Hepatic stellate cell (primary cell): ENCODE data around the gene OR10V1.
A peak's percentile ranks its signal among the peaks of the same experiment; 100 is the strongest.

Source experiments
- DNase-seq: peaks from one replicate; pipeline ENCODE4 v3.0.0; 2011; ENCODE audit warnings: low spot score

OR10V1 gene, protein sequence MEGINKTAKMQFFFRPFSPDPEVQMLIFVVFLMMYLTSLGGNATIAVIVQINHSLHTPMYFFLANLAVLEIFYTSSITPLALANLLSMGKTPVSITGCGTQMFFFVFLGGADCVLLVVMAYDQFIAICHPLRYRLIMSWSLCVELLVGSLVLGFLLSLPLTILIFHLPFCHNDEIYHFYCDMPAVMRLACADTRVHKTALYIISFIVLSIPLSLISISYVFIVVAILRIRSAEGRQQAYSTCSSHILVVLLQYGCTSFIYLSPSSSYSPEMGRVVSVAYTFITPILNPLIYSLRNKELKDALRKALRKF

DNA sequence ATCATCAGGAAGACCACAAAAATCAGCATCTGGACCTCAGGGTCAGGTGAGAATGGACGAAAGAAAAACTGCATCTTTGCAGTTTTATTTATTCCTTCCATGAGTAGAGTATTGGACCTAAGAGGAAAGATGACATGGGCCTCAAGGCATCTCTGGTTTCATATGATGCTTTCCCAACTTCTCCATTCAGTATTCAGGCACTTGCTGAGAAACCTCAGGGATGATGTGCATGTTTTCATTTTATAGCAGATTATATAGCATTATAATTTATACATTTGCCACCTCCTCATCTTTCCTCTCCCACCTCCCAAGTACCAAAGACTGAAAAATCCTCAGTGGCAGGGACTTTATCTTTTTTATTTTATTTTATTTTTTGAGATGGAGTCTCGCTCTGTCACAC is at the start of gene OR10V1:
Gene OR10V1 (minus strand): TSS at position 101 of the 400 bp plus-strand sequence. CDS start 0 bp downstream, at position 101.
- DNase-seq = no peak

DNA sequence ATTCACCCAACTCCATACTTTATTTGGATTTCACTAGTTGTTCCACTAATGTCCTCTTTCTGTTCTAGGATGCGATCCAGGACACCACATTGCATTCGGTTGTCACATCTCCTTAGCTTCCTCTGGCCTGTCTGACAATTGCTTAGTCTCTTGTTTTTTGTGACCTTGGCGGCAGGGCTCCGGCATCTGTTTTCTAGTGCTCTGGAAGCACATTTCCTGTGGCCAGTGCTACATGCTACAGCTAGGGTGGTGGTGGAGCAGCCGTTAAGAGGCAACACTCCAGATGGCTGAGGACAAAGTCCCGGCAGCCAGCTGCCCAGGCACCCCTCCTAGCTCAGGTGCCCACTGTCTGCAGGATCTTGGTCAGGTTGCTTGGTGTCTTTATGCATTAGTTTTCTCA is 48.3 kb upstream of the OR10V1 start:
- DNase-seq = no peak

- DNase-seq = no peak
These were observed 47.1 kb upstream of the OR10V1 start for GRCh38 chr11:59760771-59761170.

DNA sequence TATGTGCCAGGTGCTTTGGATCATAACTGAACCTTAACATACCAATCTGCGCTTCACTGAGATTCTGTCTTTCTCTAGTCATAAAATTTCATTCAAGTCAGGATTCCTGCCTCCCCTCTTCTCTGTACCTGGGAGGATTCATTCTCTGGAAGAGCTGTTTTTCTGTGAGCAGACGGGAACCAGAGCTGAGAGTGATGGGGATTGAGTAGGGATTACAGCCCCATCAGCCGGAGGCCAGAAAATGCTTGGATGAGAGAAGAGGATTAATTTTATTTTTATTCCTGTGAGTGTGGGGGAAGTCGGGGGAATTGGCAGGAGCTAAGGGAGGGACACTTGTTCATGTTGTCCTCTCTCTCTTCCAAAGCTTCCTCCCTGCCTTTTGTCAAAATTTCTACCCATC is 46.3 kb upstream of the OR10V1 start:
- no peak for DNase-seq

DNA sequence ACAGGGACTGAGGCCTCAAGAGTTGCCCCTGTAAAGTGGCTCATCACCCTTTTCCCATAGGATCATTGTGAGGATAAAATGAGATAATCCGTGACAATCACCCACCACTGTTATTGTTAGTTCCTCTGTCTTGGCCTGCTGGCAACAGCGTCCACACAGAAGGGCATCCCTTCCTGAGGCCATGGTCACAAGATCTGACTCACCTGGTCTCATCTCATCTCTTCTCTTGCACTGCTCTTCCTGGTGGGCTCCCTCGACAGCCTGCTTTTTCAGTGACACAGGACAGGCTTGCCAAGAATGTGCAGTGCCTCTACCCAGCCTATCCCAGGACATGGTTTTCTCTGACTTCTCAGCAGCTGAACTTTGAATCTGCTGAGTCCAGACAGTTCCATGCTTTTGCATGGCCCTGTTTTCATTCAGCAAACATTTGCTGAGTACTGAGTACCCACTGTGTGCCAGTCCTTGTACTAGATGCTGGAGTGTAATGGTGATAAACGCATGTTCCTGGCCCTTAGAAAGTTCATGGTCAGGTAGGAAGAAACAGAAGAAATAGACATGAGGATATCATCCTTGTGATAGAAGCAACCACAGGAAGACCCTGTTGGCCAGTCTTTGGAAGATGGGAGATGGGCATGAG is 44.9 kb upstream of the OR10V1 start:
- DNase-seq = no peak

GRCh38 chr11:59756845-59757244 is 43.2 kb upstream of the OR10V1 start:
- DNase-seq = no peak

DNA sequence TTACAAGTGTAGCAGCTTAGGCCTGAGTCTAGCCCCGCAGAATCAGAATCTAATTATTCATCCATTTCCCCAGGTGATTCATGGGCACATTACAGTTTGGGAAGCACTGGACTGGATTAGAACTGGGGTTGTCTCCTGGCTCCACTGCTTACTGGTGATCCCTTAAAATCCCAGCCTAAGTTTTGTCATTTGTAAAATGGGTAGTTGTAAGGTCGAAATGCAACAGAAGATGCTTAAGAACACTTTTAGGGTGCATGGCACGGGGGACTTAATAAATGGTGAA is 42.9 kb upstream of the OR10V1 start:
- DNase-seq = no peak

- peak; percentile 82 for DNase-seq
These were observed 42.3 kb upstream of the OR10V1 start for GRCh38 chr11:59755701-59756557.

DNA sequence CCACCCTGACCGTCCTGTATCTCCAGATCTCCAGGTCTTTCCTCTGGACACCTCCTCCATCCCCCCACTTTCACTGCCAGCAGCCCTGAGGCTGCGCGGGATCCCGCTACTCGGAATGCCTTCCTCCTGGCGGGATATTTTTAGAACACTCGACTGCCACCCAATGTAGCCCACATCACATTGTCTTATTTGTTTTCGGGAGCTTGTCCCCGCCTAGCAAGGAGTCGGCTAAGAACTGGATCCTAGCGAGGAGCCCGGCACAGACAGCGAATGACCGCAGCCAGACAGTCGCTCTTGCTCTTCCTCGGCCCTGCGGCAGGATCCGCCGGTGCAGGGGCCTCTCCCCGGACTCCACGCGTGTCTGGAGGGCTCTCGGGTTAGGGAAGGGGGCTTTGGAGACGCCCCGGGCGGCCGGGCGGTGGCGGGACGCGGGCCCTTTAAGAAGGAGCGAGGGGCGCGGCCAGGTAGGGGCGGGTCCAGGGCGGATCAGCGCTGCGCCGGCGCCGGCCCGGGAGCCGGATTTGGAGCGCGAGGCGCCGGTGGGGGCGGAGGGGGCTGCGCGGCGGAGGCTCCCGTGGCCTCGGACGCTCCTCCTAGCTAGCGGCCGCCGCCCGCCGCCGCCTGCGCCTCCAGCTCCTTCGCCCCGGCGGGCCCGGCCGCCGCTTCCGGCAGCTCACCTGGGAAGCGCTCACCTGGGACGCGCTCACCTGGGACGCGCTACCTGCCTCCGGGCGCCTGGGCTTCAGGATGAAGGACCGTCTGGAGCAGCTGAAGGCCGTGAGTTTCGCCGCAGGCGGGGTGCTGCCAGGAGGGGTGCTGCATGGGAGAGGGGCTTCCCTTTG is 41.4 kb upstream of the OR10V1 start, which contains the start of gene STX3:
Gene STX3 (plus strand): TSS at position 518 of the 842 bp plus-strand sequence. CDS start 230 bp downstream, at position 748.
- DNase-seq = peak; percentile 83

- DNase-seq = no peak
These were observed 40.8 kb upstream of the OR10V1 start for GRCh38 chr11:59754494-59754858.

DNA sequence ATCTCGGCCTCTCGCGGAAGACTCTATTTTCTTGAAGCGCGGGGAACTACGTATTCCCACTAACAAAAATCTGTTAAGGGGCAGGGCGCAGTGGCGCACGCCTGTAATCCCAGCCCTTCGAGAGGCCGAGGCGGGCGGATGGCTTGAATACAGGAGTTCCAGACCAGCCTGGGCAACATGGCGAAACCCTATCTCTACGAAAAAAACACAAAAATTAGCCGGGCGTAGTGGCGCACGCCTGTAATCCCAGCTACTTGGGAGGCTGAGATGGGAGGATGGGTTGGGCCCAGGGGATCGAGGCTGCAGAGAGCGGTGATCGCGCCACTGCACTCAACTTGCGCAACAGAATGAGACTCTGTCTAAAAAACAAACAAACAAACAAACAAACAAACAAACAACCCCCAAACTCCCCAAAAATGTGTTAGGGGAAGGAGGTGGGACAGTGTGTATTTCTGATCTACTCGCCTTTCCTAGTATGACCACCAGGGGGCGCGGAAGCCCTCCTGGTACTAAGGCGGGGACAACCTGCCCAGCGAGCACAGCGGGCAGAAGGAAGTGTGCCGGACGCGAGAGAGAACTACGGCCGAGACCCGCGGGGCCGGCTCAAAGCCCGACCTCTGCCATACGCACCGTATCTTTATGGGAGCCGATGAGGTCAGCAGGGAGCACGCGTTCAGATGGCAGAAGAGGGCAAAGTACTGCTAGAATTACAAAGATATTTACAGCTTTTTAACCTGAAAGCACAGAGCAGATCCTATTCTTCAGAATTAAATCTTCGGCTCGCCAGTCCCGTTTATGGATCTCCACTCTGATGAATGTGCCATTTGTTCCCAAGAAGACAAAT is 40.2 kb upstream of the OR10V1 start:
- DNase-seq = peak; percentile 84

GRCh38 chr11:59746111-59746510 is 32.5 kb upstream of the OR10V1 start:
- DNase-seq = no peak

- DNase-seq = no peak
These were observed 17.4 kb upstream of the OR10V1 start for GRCh38 chr11:59730896-59731565.

DNA sequence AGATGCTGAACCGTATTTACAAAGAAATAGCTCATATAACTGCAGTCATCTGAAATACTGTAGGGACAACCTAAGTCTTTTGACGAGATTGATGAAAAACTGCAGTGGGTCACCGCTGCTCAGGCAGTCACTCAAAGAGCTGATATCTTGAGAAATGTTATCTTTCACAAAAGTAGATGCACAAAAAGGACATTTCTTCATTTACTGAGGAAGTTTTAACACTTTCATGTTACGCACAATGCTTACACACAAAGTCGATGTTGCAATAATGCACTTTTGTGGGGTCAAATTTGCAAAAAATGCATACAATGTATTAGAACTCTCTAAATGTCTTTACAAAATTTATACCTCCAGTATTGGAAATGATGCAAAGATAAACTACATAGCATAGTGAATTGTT is 16.2 kb upstream of the OR10V1 start:
- no peak for DNase-seq

GRCh38 chr11:59728913-59729312 is 15.3 kb upstream of the OR10V1 start:
- no peak for DNase-seq

DNA sequence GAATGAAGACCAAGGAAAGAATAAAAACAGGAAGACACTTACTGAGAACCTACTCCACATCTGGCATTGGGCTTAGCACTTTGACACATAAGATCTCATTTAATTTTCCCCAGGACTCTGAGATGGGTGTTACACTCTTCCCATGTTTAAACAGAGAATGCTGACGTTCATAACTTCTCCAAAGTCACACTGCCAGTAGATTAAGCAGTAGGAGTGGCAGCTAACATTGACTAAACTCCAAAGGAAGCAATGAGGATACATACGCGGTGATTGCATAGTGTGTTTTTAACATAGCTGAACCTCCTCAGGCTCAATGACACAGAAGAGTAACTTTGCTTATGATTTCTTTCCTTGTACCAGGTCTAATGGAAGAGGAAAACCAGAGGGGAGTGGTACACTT is 14.5 kb upstream of the OR10V1 start:
- no peak for DNase-seq

GRCh38 chr11:59727426-59727825 is 13.8 kb upstream of the OR10V1 start:
- no peak for DNase-seq

GRCh38 chr11:59724066-59724465 is 10.4 kb upstream of the OR10V1 start:
- DNase-seq = no peak

DNA sequence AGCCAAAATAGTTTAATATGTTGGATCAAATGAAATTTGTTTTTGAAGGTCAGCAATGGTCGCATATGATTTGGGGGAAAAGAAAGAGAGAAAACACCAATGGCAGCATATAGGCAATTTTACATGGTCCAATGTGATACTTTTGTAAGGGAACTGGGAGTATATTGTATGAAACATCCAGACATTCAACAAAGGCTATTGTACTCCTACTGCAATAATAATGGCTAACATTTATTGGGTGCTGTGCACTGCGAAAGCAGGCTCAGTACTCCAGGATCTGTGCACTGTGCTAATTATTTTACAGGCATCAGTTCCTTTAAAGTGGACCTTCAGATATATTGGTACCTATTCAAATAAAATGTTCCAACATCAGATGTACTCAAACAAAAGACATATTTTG is 5.9 kb upstream of the OR10V1 start:
- no peak for DNase-seq

DNA sequence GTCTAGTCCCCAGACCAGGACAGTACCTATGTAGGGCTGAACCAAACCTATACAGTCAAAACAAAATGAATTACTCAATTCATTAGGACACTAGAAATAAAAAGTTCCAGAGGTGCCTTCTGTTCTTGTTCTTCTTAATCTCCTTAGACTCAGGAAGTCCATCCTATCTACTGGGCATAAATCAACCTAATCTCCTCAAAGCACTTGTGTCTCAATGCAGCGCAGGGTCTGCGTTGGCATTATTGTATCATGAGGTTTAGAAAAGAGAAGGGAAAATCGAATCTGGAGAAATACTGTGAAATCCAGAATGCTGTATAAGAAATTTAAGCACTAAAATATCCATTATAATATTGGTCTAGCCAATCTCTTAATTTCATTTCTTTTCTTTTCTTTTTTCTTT is 2.4 kb upstream of the OR10V1 start:
- DNase-seq = no peak
